ENCODE measurements around the gene LYPD3.

DNA sequence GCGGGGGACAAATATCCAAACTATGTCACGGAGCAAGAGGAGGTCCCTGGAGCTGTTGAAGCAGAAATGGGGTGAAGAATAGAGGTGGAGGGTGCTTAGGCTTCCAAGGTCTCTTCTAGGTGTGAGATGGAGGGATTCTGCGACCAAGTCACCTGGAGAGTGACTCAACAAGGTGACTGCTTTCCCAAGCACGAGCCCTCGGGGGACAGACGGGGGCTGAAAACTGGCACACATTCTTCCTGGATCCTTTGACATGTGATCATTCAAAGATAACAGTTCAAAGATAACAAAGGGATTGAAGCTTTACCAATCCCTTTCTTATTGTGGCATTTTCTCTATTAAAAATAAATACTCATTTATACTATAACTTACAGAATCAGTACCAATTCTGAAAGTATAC is 53.0 kb downstream of the LYPD3 start:
- TF ChIP-seq, protein P1, sequence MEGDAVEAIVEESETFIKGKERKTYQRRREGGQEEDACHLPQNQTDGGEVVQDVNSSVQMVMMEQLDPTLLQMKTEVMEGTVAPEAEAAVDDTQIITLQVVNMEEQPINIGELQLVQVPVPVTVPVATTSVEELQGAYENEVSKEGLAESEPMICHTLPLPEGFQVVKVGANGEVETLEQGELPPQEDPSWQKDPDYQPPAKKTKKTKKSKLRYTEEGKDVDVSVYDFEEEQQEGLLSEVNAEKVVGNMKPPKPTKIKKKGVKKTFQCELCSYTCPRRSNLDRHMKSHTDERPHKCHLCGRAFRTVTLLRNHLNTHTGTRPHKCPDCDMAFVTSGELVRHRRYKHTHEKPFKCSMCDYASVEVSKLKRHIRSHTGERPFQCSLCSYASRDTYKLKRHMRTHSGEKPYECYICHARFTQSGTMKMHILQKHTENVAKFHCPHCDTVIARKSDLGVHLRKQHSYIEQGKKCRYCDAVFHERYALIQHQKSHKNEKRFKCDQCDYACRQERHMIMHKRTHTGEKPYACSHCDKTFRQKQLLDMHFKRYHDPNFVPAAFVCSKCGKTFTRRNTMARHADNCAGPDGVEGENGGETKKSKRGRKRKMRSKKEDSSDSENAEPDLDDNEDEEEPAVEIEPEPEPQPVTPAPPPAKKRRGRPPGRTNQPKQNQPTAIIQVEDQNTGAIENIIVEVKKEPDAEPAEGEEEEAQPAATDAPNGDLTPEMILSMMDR (conservative IDR thresholded peaks at IDR 0.05), result no peak
- no peak for TF ChIP-seq ZFX (IDR thresholded peaks at IDR 0.05)

Data from C4-2B (cell line).